ENCODE measurements around the gene SPSB2.

DNA sequence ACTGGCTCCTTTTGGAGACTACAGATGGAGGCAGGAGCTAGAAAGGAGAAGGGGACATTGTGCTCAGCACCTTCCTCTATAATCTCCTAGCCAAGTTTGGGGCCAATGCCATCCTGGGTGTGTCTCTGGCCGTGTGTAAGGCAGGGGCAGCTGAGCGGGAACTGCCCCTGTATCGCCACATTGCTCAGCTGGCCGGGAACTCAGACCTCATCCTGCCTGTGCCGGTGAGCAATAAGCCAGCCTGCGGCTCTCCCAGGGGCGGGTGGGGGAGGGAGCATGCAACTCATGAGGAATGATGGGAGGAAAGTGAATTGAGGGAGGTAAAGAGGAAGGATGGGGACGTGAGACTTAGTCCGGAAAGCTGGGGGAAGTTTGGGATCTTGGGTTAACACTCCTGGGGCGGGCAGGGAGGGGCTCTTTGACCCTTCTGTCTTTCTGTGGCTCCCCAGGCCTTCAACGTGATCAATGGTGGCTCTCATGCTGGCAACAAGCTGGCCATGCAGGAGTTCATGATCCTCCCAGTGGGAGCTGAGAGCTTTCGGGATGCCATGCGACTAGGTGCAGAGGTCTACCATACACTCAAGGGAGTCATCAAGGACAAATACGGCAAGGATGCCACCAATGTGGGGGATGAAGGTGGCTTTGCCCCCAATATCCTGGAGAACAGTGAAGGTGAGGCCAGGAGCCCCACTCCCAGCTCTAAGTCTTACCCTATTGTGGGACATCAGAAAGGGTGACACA is 44.6 kb upstream of the SPSB2 start:
- TF ChIP-seq, protein P1, sequence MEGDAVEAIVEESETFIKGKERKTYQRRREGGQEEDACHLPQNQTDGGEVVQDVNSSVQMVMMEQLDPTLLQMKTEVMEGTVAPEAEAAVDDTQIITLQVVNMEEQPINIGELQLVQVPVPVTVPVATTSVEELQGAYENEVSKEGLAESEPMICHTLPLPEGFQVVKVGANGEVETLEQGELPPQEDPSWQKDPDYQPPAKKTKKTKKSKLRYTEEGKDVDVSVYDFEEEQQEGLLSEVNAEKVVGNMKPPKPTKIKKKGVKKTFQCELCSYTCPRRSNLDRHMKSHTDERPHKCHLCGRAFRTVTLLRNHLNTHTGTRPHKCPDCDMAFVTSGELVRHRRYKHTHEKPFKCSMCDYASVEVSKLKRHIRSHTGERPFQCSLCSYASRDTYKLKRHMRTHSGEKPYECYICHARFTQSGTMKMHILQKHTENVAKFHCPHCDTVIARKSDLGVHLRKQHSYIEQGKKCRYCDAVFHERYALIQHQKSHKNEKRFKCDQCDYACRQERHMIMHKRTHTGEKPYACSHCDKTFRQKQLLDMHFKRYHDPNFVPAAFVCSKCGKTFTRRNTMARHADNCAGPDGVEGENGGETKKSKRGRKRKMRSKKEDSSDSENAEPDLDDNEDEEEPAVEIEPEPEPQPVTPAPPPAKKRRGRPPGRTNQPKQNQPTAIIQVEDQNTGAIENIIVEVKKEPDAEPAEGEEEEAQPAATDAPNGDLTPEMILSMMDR (conservative IDR thresholded peaks at IDR 0.05; ENCODE audit: low read length), result no peak
- no peak for TF ChIP-seq EZH2phosphoT487 (IDR thresholded peaks at IDR 0.05; ENCODE audit: borderline replicate concordance)
